IMR-90 (cell line): ENCODE measurements around the gene HOXA5. TPM values are rescaled to one million over a fixed set of nuclear protein-coding genes. Genes with fewer than 3 reads are reported as not detected.

ENCODE experiments used
- ATAC-seq: fragments of 200-7000 bp; cut with Tn5 transposase; 2 replicates; pipeline ENCODE4 v1.9.1; 2020; ENCODE audit warnings: low read depth, mild to moderate bottlenecking, moderate library complexity
- BruUV-seq: library from RNA; stranded (reverse); fragments of 400-500 nt; replicated peaks from 2 replicates; lab custom pipeline; 2021; lab: Mats Ljungman, UMichigan
- CTCF ChIA-PET: fragments of 300-600 bp; formaldehyde crosslinking; extraction: SDS; loops from one replicate; lab custom pipeline; 2021; ENCODE audit warnings: antibody characterized with exemption; lab: Yijun Ruan, JAX
- POLR2A ChIA-PET: fragments of 300-600 bp; sonication (Branson Sonifier 250); formaldehyde crosslinking; loops from one replicate; lab custom pipeline; 2022; ENCODE audit warnings: antibody characterized with exemption; ENCODE audit not compliant: unreplicated experiment; lab: Charles Lee
- DNase-seq: peaks from one replicate; pipeline ENCODE4 v3.0.0; 2013
- H2AFZ ChIP-seq: replicated peaks from 2 replicates; pipeline ENCODE3; 2013; ENCODE audit warnings: low read length, mild to moderate bottlenecking; ENCODE audit not compliant: poor library complexity
- H2AK5ac ChIP-seq: 2 replicates; pipeline ENCODE4 v1.6.1; 2013; ENCODE audit warnings: low read depth, low read length, inconsistent platforms
- H2AK9ac ChIP-seq: replicated peaks from 2 replicates; pipeline ENCODE3; 2013; ENCODE audit warnings: mild to moderate bottlenecking, low read depth, low read length, moderate library complexity; ENCODE audit not compliant: poor library complexity
- H2BK120ac ChIP-seq: 2 replicates; pipeline ENCODE4 v1.6.1; 2013; ENCODE audit warnings: low read depth, low read length, inconsistent platforms
- H2BK15ac ChIP-seq: 3 replicates; pipeline ENCODE4 v1.6.1; 2013; ENCODE audit warnings: low read depth, low read length, inconsistent platforms
- H2BK20ac ChIP-seq: 2 replicates; pipeline ENCODE4 v1.6.1; 2013; ENCODE audit warnings: low read depth, mild to moderate bottlenecking, inconsistent platforms, low read length, moderate library complexity
- H2BK5ac ChIP-seq: 2 replicates; pipeline ENCODE4 v1.6.1; 2013; ENCODE audit warnings: mild to moderate bottlenecking, low read depth, low read length, inconsistent platforms; ENCODE audit not compliant: poor library complexity, severe bottlenecking
- H3K14ac ChIP-seq: replicated peaks from 2 replicates; pipeline ENCODE4 v1.6.1; 2013; ENCODE audit warnings: low read depth, low read length, inconsistent platforms
- H3K18ac ChIP-seq: 2 replicates; pipeline ENCODE4 v1.6.1; 2013; ENCODE audit warnings: low read depth, low read length, control low read depth
- H3K23ac ChIP-seq: 2 replicates; pipeline ENCODE4 v1.6.1; 2013; ENCODE audit warnings: low read depth, low read length, inconsistent platforms
- H3K27ac ChIP-seq: 2 replicates; pipeline ENCODE4 v1.5.1; 2013; ENCODE audit warnings: mild to moderate bottlenecking, control low read depth, low read length; ENCODE audit not compliant: insufficient read depth
- H3K27me3 ChIP-seq: 2 replicates; pipeline ENCODE4 v1.6.1; 2013; ENCODE audit warnings: low read length; ENCODE audit not compliant: control insufficient read depth, insufficient read depth
- H3K36me3 ChIP-seq: 2 replicates; pipeline ENCODE4 v1.6.1; 2013; ENCODE audit warnings: low read length, mixed read lengths; ENCODE audit not compliant: control insufficient read depth, insufficient read depth
- H3K4ac ChIP-seq: 2 replicates; pipeline ENCODE4 v1.6.1; 2013; ENCODE audit warnings: low read depth, low read length, inconsistent platforms
- H3K4me1 ChIP-seq: 2 replicates; pipeline ENCODE4 v1.6.1; 2013; ENCODE audit warnings: low read length, mixed read lengths; ENCODE audit not compliant: control insufficient read depth, insufficient read depth
- H3K4me2 ChIP-seq: 2 replicates; pipeline ENCODE4 v1.6.1; 2013; ENCODE audit warnings: low read depth, mild to moderate bottlenecking, control low read depth, low read length, moderate library complexity
- H3K4me3 ChIP-seq: 2 replicates; pipeline ENCODE4 v1.5.1; 2013; ENCODE audit warnings: low read depth, mild to moderate bottlenecking, control low read depth, low read length, moderate library complexity; ENCODE audit not compliant: insufficient read depth
- H3K56ac ChIP-seq: 2 replicates; pipeline ENCODE4 v1.6.1; 2013; ENCODE audit warnings: low read length, inconsistent platforms; ENCODE audit not compliant: insufficient read depth; ENCODE audit errors: extremely low read depth
- H3K79me1 ChIP-seq, 2 experiments: 2 replicates each; pipeline ENCODE4 v1.6.1; 2013; ENCODE audit warnings: low read length in 2 of 2, inconsistent platforms in 1 of 2, low read depth in 1 of 2
- H3K9ac ChIP-seq: 2 replicates; pipeline ENCODE4 v1.6.1; 2013; ENCODE audit warnings: low read depth, low read length, control low read depth
- H3K9me1 ChIP-seq: 2 replicates; pipeline ENCODE4 v1.6.1; 2013; ENCODE audit warnings: low read length, inconsistent platforms; ENCODE audit not compliant: insufficient read depth
- H3K9me3 ChIP-seq: 2 replicates; pipeline ENCODE4 v1.6.1; 2013; ENCODE audit warnings: low read length; ENCODE audit not compliant: control insufficient read depth, insufficient read depth
- H4K20me1 ChIP-seq: 2 replicates; pipeline ENCODE4 v1.6.1; 2013; ENCODE audit warnings: low read length, inconsistent platforms; ENCODE audit not compliant: insufficient read depth
- H4K5ac ChIP-seq: 2 replicates; pipeline ENCODE4 v1.6.1; 2013; ENCODE audit warnings: mild to moderate bottlenecking, low read depth, low read length, control low read depth
- H4K8ac ChIP-seq, 2 experiments: 2 replicates each; pipeline ENCODE4 v1.6.1; 2013; ENCODE audit warnings: low read depth in 2 of 2, low read length in 2 of 2, control low read depth in 1 of 2, inconsistent platforms in 1 of 2
- H4K91ac ChIP-seq: 2 replicates; pipeline ENCODE4 v1.6.1; 2013; ENCODE audit warnings: low read depth, low read length, inconsistent platforms; ENCODE audit not compliant: insufficient read depth
- CHD1 ChIP-seq: IDR thresholded peaks from 2 replicates; pipeline ENCODE4 v1.6.1; 2012; ENCODE audit warnings: low read depth, low read length, improper control_type of control experiment
- MAZ ChIP-seq: IDR thresholded peaks from 2 replicates; pipeline ENCODE4 v1.6.1; 2012; ENCODE audit warnings: low read depth, mild to moderate bottlenecking, low read length, improper control_type of control experiment, moderate library complexity, borderline replicate concordance
- NFE2L2 ChIP-seq: fragments of 150-350 bp; IDR thresholded peaks from 2 replicates; pipeline ENCODE4 v1.6.1; 2016; ENCODE audit warnings: low read depth, mild to moderate bottlenecking, low read length
- RFX5 ChIP-seq: IDR thresholded peaks from 2 replicates; pipeline ENCODE4 v1.8.0; 2012; ENCODE audit warnings: low read depth, mild to moderate bottlenecking, low read length, moderate library complexity
- USF2 ChIP-seq: fragments of 150-350 bp; IDR thresholded peaks from 2 replicates; pipeline ENCODE4 v1.6.1; 2017; ENCODE audit warnings: mild to moderate bottlenecking, antibody characterized with exemption, low read length, low read depth
- WGBS, 2 experiments: methylation state at CpG; one replicate each; pipeline versions ENCODE4 v1.1.5 to v1.1.7; 2013; ENCODE audit warnings: missing lambda C conversion rate in 2 of 2; ENCODE audit not compliant: insufficient read length in 1 of 2; ENCODE audit errors: extremely low coverage in 2 of 2; 5-methylcytosine and 5-hydroxymethylcytosine counted together
- dilution Hi-C: fragments of 300-500 bp; cut with HindIII; formaldehyde crosslinking; loops from one replicate; pipeline ENCODE4 v1.14.3; 2018; ENCODE audit warnings: low sequenced_read_pairs; ENCODE audit not compliant: unreplicated experiment
- in situ Hi-C: fragments of 300-500 bp; cut with MboI; formaldehyde crosslinking; loops from 3 replicates; pipeline ENCODE4 v1.14.3; 2019; ENCODE audit warnings: low sequenced_read_pairs, inconsistent platforms, mixed read lengths
- intact Hi-C: fragments of 100-400 bp; cut with micrococcal nuclease; formaldehyde crosslinking; loops from 2 replicates; pipeline ENCODE4 v1.10.0; 2022
- polyA plus RNA-seq, 3 experiments: library from polyadenylated mRNA; depleted of rRNA; stranded (reverse); fragments of >200 nt; gene quantifications; 2 replicates each; pipeline ENCODE4 v1.2.3, GENCODE V29; 2012; ENCODE audit warnings: low replicate concordance in 1 of 3
- total RNA-seq: library from RNA; depleted of rRNA; stranded (reverse); fragments of >200 nt; gene quantifications from 2 replicates; pipeline ENCODE4 v1.2.3, GENCODE V29; 2012

HOXA5 gene
- total and polyA plus RNA-seq, 2 of the 4 experiments (the other 2 are of a cell fraction) = 19.9 to 29.4 TPM

GRCh38 chr7:27125986-27126394, 17.5 kb downstream of the HOXA5 start:
- ChIA-PET CTCF (no interaction called here), POLR2A (interaction anchor here (0.7 kb wide), 1 partner anchor 20 kb away, joined by 4 read pairs; no protein-coding TSS in a partner anchor)
- WGBS, 2 experiments = 40% methylated on average over 1 of the region's 5 CpGs; no CpG with 5 or more reads in 1 of the 2 experiments
- no peak overlapping the region for H2BK15ac ChIP-seq
- H3K14ac ChIP-seq = no peak overlapping the region
- no peak overlapping the region for H2AK9ac ChIP-seq
- in situ Hi-C loops = no loop called here
- H3K4me3 ChIP-seq = no peak overlapping the region
- no peak overlapping the region for H2BK120ac ChIP-seq
- H3K23ac ChIP-seq = peak overlapping the region; percentile 22; the same call in 1 of the 2 replicates
- DNase-seq (peak; percentile 27), ATAC-seq (no peak)
- H2AK5ac ChIP-seq = peak overlapping the region; percentile 54
- H3K9ac ChIP-seq = no peak overlapping the region
- H3K27ac ChIP-seq = no peak overlapping the region
- no peak overlapping the region for H4K5ac ChIP-seq
- TF ChIP-seq RFX5 (no peak), CHD1 (no peak), USF2 (no peak), NFE2L2 (no peak), MAZ (no peak)
- H3K79me1 ChIP-seq = peaks cover 13 to 47% of the 10 kb centered on the region in 2 experiments
- peaks cover 3% of the 10 kb centered on the region; the same call in 1 of the 2 replicates for H3K36me3 ChIP-seq
- intact Hi-C loops = no loop called here
- H4K91ac ChIP-seq = no peak overlapping the region; the same call in 1 of the 2 replicates
- peaks cover 23% of the 10 kb centered on the region for H3K4me1 ChIP-seq
- H3K27me3 ChIP-seq = no peaks in the 10 kb centered on the region
- H2BK20ac ChIP-seq = peak overlapping the region; percentile 17; the same call in 1 of the 2 replicates
- dilution Hi-C loops = no loop called here
- no peak overlapping the region for H3K18ac ChIP-seq
- no peak overlapping the region for H4K8ac ChIP-seq
- H3K4me2 ChIP-seq = no peak overlapping the region; the same call in 1 of the 2 replicates
- H3K9me3 ChIP-seq = no peaks in the 10 kb centered on the region
- peaks cover 7% of the 10 kb centered on the region for H3K9me1 ChIP-seq
- no peak overlapping the region for H2AFZ ChIP-seq
- no peak overlapping the region for H2BK5ac ChIP-seq
- no TSS peak for BruUV-seq
- no peak overlapping the region for H3K4ac ChIP-seq
- no peak overlapping the region for H3K56ac ChIP-seq
- no peaks in the 10 kb centered on the region for H4K20me1 ChIP-seq
